IMR-90 (cell line): ENCODE measurements around the gene ERCC8. TPM values are rescaled to one million over a fixed set of nuclear protein-coding genes. Genes with fewer than 3 reads are reported as not detected.

Experiments used
- ATAC-seq: fragments of 200-7000 bp; cut with Tn5 transposase; 2 replicates; pipeline ENCODE4 v1.9.1; 2020; ENCODE audit warnings: low read depth, mild to moderate bottlenecking, moderate library complexity
- BruUV-seq: library from RNA; stranded (reverse); fragments of 400-500 nt; replicated peaks from 2 replicates; lab custom pipeline; 2021; lab: Mats Ljungman, UMichigan
- CTCF ChIA-PET: fragments of 300-600 bp; formaldehyde crosslinking; extraction: SDS; loops from one replicate; lab custom pipeline; 2021; ENCODE audit warnings: antibody characterized with exemption; lab: Yijun Ruan, JAX
- POLR2A ChIA-PET: fragments of 300-600 bp; sonication (Branson Sonifier 250); formaldehyde crosslinking; loops from one replicate; lab custom pipeline; 2022; ENCODE audit warnings: antibody characterized with exemption; ENCODE audit not compliant: unreplicated experiment; lab: Charles Lee
- DNase-seq: peaks from one replicate; pipeline ENCODE4 v3.0.0; 2013
- H2AFZ ChIP-seq: replicated peaks from 2 replicates; pipeline ENCODE3; 2013; ENCODE audit warnings: low read length, mild to moderate bottlenecking; ENCODE audit not compliant: poor library complexity
- H2AK5ac ChIP-seq: 2 replicates; pipeline ENCODE4 v1.6.1; 2013; ENCODE audit warnings: low read depth, low read length, inconsistent platforms
- H2AK9ac ChIP-seq: replicated peaks from 2 replicates; pipeline ENCODE3; 2013; ENCODE audit warnings: mild to moderate bottlenecking, low read depth, low read length, moderate library complexity; ENCODE audit not compliant: poor library complexity
- H2BK120ac ChIP-seq: 2 replicates; pipeline ENCODE4 v1.6.1; 2013; ENCODE audit warnings: low read depth, low read length, inconsistent platforms
- H2BK15ac ChIP-seq: 3 replicates; pipeline ENCODE4 v1.6.1; 2013; ENCODE audit warnings: low read depth, low read length, inconsistent platforms
- H2BK20ac ChIP-seq: 2 replicates; pipeline ENCODE4 v1.6.1; 2013; ENCODE audit warnings: low read depth, mild to moderate bottlenecking, inconsistent platforms, low read length, moderate library complexity
- H2BK5ac ChIP-seq: 2 replicates; pipeline ENCODE4 v1.6.1; 2013; ENCODE audit warnings: mild to moderate bottlenecking, low read depth, low read length, inconsistent platforms; ENCODE audit not compliant: poor library complexity, severe bottlenecking
- H3K14ac ChIP-seq: replicated peaks from 2 replicates; pipeline ENCODE4 v1.6.1; 2013; ENCODE audit warnings: low read depth, low read length, inconsistent platforms
- H3K18ac ChIP-seq: 2 replicates; pipeline ENCODE4 v1.6.1; 2013; ENCODE audit warnings: low read depth, low read length, control low read depth
- H3K23ac ChIP-seq: 2 replicates; pipeline ENCODE4 v1.6.1; 2013; ENCODE audit warnings: low read depth, low read length, inconsistent platforms
- H3K27ac ChIP-seq: 2 replicates; pipeline ENCODE4 v1.5.1; 2013; ENCODE audit warnings: mild to moderate bottlenecking, control low read depth, low read length; ENCODE audit not compliant: insufficient read depth
- H3K27me3 ChIP-seq: 2 replicates; pipeline ENCODE4 v1.6.1; 2013; ENCODE audit warnings: low read length; ENCODE audit not compliant: control insufficient read depth, insufficient read depth
- H3K36me3 ChIP-seq: 2 replicates; pipeline ENCODE4 v1.6.1; 2013; ENCODE audit warnings: low read length, mixed read lengths; ENCODE audit not compliant: control insufficient read depth, insufficient read depth
- H3K4ac ChIP-seq: 2 replicates; pipeline ENCODE4 v1.6.1; 2013; ENCODE audit warnings: low read depth, low read length, inconsistent platforms
- H3K4me1 ChIP-seq: 2 replicates; pipeline ENCODE4 v1.6.1; 2013; ENCODE audit warnings: low read length, mixed read lengths; ENCODE audit not compliant: control insufficient read depth, insufficient read depth
- H3K4me2 ChIP-seq: 2 replicates; pipeline ENCODE4 v1.6.1; 2013; ENCODE audit warnings: low read depth, mild to moderate bottlenecking, control low read depth, low read length, moderate library complexity
- H3K4me3 ChIP-seq: 2 replicates; pipeline ENCODE4 v1.5.1; 2013; ENCODE audit warnings: low read depth, mild to moderate bottlenecking, control low read depth, low read length, moderate library complexity; ENCODE audit not compliant: insufficient read depth
- H3K56ac ChIP-seq: 2 replicates; pipeline ENCODE4 v1.6.1; 2013; ENCODE audit warnings: low read length, inconsistent platforms; ENCODE audit not compliant: insufficient read depth; ENCODE audit errors: extremely low read depth
- H3K79me1 ChIP-seq, 2 experiments: 2 replicates each; pipeline ENCODE4 v1.6.1; 2013; ENCODE audit warnings: low read length in 2 of 2, inconsistent platforms in 1 of 2, low read depth in 1 of 2
- H3K9ac ChIP-seq: 2 replicates; pipeline ENCODE4 v1.6.1; 2013; ENCODE audit warnings: low read depth, low read length, control low read depth
- H3K9me1 ChIP-seq: 2 replicates; pipeline ENCODE4 v1.6.1; 2013; ENCODE audit warnings: low read length, inconsistent platforms; ENCODE audit not compliant: insufficient read depth
- H3K9me3 ChIP-seq: 2 replicates; pipeline ENCODE4 v1.6.1; 2013; ENCODE audit warnings: low read length; ENCODE audit not compliant: control insufficient read depth, insufficient read depth
- H4K20me1 ChIP-seq: 2 replicates; pipeline ENCODE4 v1.6.1; 2013; ENCODE audit warnings: low read length, inconsistent platforms; ENCODE audit not compliant: insufficient read depth
- H4K5ac ChIP-seq: 2 replicates; pipeline ENCODE4 v1.6.1; 2013; ENCODE audit warnings: mild to moderate bottlenecking, low read depth, low read length, control low read depth
- H4K8ac ChIP-seq, 2 experiments: 2 replicates each; pipeline ENCODE4 v1.6.1; 2013; ENCODE audit warnings: low read depth in 2 of 2, low read length in 2 of 2, control low read depth in 1 of 2, inconsistent platforms in 1 of 2
- H4K91ac ChIP-seq: 2 replicates; pipeline ENCODE4 v1.6.1; 2013; ENCODE audit warnings: low read depth, low read length, inconsistent platforms; ENCODE audit not compliant: insufficient read depth
- CEBPB ChIP-seq: IDR thresholded peaks from 2 replicates; pipeline ENCODE4 v1.6.1; 2012; ENCODE audit warnings: low read depth, low read length, improper control_type of control experiment
- CHD1 ChIP-seq: IDR thresholded peaks from 2 replicates; pipeline ENCODE4 v1.6.1; 2012; ENCODE audit warnings: low read depth, low read length, improper control_type of control experiment
- dilution Hi-C: fragments of 300-500 bp; cut with HindIII; formaldehyde crosslinking; loops from one replicate; pipeline ENCODE4 v1.14.3; 2018; ENCODE audit warnings: low sequenced_read_pairs; ENCODE audit not compliant: unreplicated experiment
- in situ Hi-C: fragments of 300-500 bp; cut with MboI; formaldehyde crosslinking; loops from 3 replicates; pipeline ENCODE4 v1.14.3; 2019; ENCODE audit warnings: low sequenced_read_pairs, inconsistent platforms, mixed read lengths
- intact Hi-C: fragments of 100-400 bp; cut with micrococcal nuclease; formaldehyde crosslinking; loops from 2 replicates; pipeline ENCODE4 v1.10.0; 2022
- polyA plus RNA-seq, 3 experiments: library from polyadenylated mRNA; depleted of rRNA; stranded (reverse); fragments of >200 nt; gene quantifications; 2 replicates each; pipeline ENCODE4 v1.2.3, GENCODE V29; 2012; ENCODE audit warnings: low replicate concordance in 1 of 3
- total RNA-seq: library from RNA; depleted of rRNA; stranded (reverse); fragments of >200 nt; gene quantifications from 2 replicates; pipeline ENCODE4 v1.2.3, GENCODE V29; 2012

Gene ERCC8
- total and polyA plus RNA-seq, 2 of the 4 experiments (the other 2 are of a cell fraction), result 12.6 to 29.2 TPM

- H3K4ac ChIP-seq, result no peak overlapping the region
- H4K8ac ChIP-seq, result no peak overlapping the region
- H3K9me3 ChIP-seq, result no peaks in the 10 kb centered on the region
- H3K36me3 ChIP-seq, result 0 out of 2 replicates have a peak, but pooled peaks cover 1% of the 10 kb centered on the region
- ATAC-seq (no peak), DNase-seq (no peak)
- no peak overlapping the region for H2BK20ac ChIP-seq
- CTCF ChIA-PET, result no interaction called here
- H3K4me3 ChIP-seq, result no peak overlapping the region
- no peak overlapping the region for H2BK120ac ChIP-seq
- no peak overlapping the region for H2AK5ac ChIP-seq
- H3K56ac ChIP-seq, result no peak overlapping the region
- no peaks in the 10 kb centered on the region for H3K27me3 ChIP-seq
- H2BK15ac ChIP-seq, result no peak overlapping the region
- H3K23ac ChIP-seq, result no peak overlapping the region
- H4K5ac ChIP-seq, result no peak overlapping the region
- POLR2A ChIA-PET, result no interaction called here
- in situ Hi-C loops, result no loop called here
- H4K20me1 ChIP-seq, result no peaks in the 10 kb centered on the region
- H2BK5ac ChIP-seq, result no peak overlapping the region
- H3K4me1 ChIP-seq, result no peaks in the 10 kb centered on the region
- dilution Hi-C loops, result no loop called here
- H2AK9ac ChIP-seq, result no peak overlapping the region
- H4K91ac ChIP-seq, result no peak overlapping the region
- H3K27ac ChIP-seq, result no peak overlapping the region
- H3K4me2 ChIP-seq, result no peak overlapping the region
- no peak for TF ChIP-seq CHD1
- TF ChIP-seq CEBPB, result 0 out of 2 replicates have a peak, but pooled peaks have one; percentile 40
- intact Hi-C loops, result no loop called here
- H2AFZ ChIP-seq, result no peak overlapping the region
- H3K79me1 ChIP-seq, result no peaks in the 10 kb centered on the region
- no peak overlapping the region for H3K18ac ChIP-seq
- H3K9me1 ChIP-seq, result no peaks in the 10 kb centered on the region
- H3K14ac ChIP-seq, result no peak overlapping the region
- BruUV-seq, result no TSS peak
- H3K9ac ChIP-seq, result no peak overlapping the region
These were observed 72.0 kb downstream of the ERCC8 start for GRCh38 chr5:60872892-60873291.
